ENCODE data around the gene CGB8. TPM values are rescaled to one million over a fixed set of nuclear protein-coding genes. Genes with fewer than 3 reads are reported as not detected.
"Not testable (repeated sequence)": the region's sequence is repeated elsewhere in the genome, so short reads cannot be mapped to it uniquely, and the experiment has no call there.

Gene CGB8
- total RNA-seq, 1 donor from 2014 or later: not detected

- DNase-seq (ENCODE audit: missing footprints); ATAC-seq; intact Hi-C loops (cut with DNase I): not testable (repeated sequence)
Observed at GRCh38 chr19:49039736-49040135, 9.2 kb downstream of the CGB8 start.

GRCh38 chr19:49038557-49039276, 10.2 kb downstream of the CGB8 start:
- ATAC-seq; DNase-seq (ENCODE audit: missing footprints); intact Hi-C loops (cut with DNase I): not testable (repeated sequence)

- ATAC-seq; DNase-seq (ENCODE audit: missing footprints); intact Hi-C loops (cut with DNase I): not testable (repeated sequence)
Observed at GRCh38 chr19:49038111-49038510, 10.8 kb downstream of the CGB8 start.

- intact Hi-C loops (cut with DNase I); ATAC-seq; DNase-seq (ENCODE audit: missing footprints): not testable (repeated sequence)
Observed at GRCh38 chr19:49036815-49037214, 12.1 kb downstream of the CGB8 start, which contains the start of gene CGB1. Gene CGB1 (minus strand): TSS chr19:49036895. CDS start chr19:49036711, 184 bp downstream.

- ATAC-seq; intact Hi-C loops (cut with DNase I); DNase-seq (ENCODE audit: missing footprints): not testable (repeated sequence)
Observed at GRCh38 chr19:49031642-49032301, 17.1 kb downstream of the CGB8 start, which contains the start of gene CGB2. Gene CGB2 (plus strand): TSS chr19:49031890. CDS start chr19:49032096, 206 bp downstream.

- intact Hi-C loops (cut with DNase I); DNase-seq (ENCODE audit: missing footprints); ATAC-seq: not testable (repeated sequence)
Observed at GRCh38 chr19:49030323-49030722, 18.6 kb downstream of the CGB8 start.

GRCh38 chr19:49029749-49030148, 19.2 kb downstream of the CGB8 start:
- intact Hi-C loops (cut with DNase I); ATAC-seq; DNase-seq (ENCODE audit: missing footprints): not testable (repeated sequence)

GRCh38 chr19:49028686-49029085, 20.2 kb downstream of the CGB8 start:
- DNase-seq (ENCODE audit: missing footprints); ATAC-seq; intact Hi-C loops (cut with DNase I): not testable (repeated sequence)

- ATAC-seq; intact Hi-C loops (cut with DNase I); DNase-seq (ENCODE audit: missing footprints): not testable (repeated sequence)
Observed at GRCh38 chr19:49025599-49025998, 23.3 kb downstream of the CGB8 start.

- ATAC-seq; DNase-seq (ENCODE audit: missing footprints); intact Hi-C loops (cut with DNase I): not testable (repeated sequence)
Observed at GRCh38 chr19:49025088-49025487, 23.8 kb downstream of the CGB8 start.

GRCh38 chr19:49024233-49024632, 24.7 kb downstream of the CGB8 start, which contains the start of gene CGB3:
Gene CGB3 (minus strand): TSS chr19:49024333. CDS start chr19:49023971, 362 bp downstream.
- intact Hi-C loops (cut with DNase I); ATAC-seq; DNase-seq (ENCODE audit: missing footprints): not testable (repeated sequence)

- intact Hi-C loops (cut with DNase I): no loop called here
- ATAC-seq (no peak), DNase-seq (ENCODE audit: missing footprints) (no peak)
Observed at GRCh38 chr19:49022116-49022515, 26.8 kb downstream of the CGB8 start.

- no peak for DNase-seq (ENCODE audit: missing footprints)
- intact Hi-C loops (cut with DNase I): no loop called here
- no peak for ATAC-seq
Observed at GRCh38 chr19:49020931-49021895, 27.7 kb downstream of the CGB8 start.

- ATAC-seq (no peak), DNase-seq (ENCODE audit: missing footprints) (no peak)
- intact Hi-C loops (cut with DNase I): no loop called here
Observed at GRCh38 chr19:49020342-49020741, 28.6 kb downstream of the CGB8 start.

GRCh38 chr19:49019242-49019932, 29.5 kb downstream of the CGB8 start:
- intact Hi-C loops (cut with DNase I): loop anchor here (5.0 kb wide), 1 partner anchor 68 kb away; the partner anchor contains the start of gene SNRNP70
- peak; percentile 76 for DNase-seq (ENCODE audit: missing footprints)
- ATAC-seq: peak; percentile 64

- not testable (repeated sequence) for ATAC-seq; DNase-seq (ENCODE audit: missing footprints)
- intact Hi-C loops (cut with DNase I): loop anchor here (5.0 kb wide), 1 partner anchor 69 kb away; the partner anchor contains the start of gene SNRNP70
Observed at GRCh38 chr19:49018388-49019241, 30.3 kb downstream of the CGB8 start.
